Erythroblast (primary cell): ENCODE data around the gene ETV2.

ENCODE experiments used
- GATA1 ChIP-seq: IDR thresholded peaks from 2 replicates; pipeline ENCODE4 v1.6.1; 2011; ENCODE audit warnings: low read depth, mild to moderate bottlenecking, control low read depth, low read length, moderate library complexity
- POLR2A ChIP-seq: IDR thresholded peaks from 2 replicates; pipeline ENCODE4 v1.6.1; 2011; ENCODE audit warnings: mild to moderate bottlenecking, low read length

DNA sequence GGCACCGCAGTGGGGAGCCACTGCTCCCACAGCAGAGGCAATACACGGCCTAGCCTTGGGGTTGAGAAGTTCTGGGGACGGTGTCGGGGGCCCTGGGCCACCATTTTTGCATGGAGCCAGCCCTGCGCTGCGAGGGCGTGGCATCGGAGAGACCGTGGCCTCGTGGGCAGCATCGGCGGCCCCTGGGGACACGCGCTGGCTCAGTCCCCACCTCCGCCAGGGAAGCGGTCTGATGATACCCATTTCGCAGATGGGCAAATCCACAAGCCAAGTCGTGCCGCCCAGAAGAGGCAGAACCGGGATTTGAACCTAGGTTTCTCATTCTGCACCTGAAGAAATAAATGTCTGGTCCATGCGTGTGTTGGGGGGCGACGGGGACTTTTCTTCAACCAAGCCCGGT is 23.6 kb downstream of the ETV2 start:
- TF ChIP-seq POLR2A (no peak), GATA1 (no peak)
